CD4-positive, alpha-beta T cell treated with Interleukin-1 beta for 1 hour (primary cell): ENCODE measurements around the gene CDH4.

Experiments used
- DNase-seq, 2 donors: peaks; one replicate each; pipeline ENCODE4 v3.0.0-alpha.2; 2020 to 2022

The CDH4 gene

DNA sequence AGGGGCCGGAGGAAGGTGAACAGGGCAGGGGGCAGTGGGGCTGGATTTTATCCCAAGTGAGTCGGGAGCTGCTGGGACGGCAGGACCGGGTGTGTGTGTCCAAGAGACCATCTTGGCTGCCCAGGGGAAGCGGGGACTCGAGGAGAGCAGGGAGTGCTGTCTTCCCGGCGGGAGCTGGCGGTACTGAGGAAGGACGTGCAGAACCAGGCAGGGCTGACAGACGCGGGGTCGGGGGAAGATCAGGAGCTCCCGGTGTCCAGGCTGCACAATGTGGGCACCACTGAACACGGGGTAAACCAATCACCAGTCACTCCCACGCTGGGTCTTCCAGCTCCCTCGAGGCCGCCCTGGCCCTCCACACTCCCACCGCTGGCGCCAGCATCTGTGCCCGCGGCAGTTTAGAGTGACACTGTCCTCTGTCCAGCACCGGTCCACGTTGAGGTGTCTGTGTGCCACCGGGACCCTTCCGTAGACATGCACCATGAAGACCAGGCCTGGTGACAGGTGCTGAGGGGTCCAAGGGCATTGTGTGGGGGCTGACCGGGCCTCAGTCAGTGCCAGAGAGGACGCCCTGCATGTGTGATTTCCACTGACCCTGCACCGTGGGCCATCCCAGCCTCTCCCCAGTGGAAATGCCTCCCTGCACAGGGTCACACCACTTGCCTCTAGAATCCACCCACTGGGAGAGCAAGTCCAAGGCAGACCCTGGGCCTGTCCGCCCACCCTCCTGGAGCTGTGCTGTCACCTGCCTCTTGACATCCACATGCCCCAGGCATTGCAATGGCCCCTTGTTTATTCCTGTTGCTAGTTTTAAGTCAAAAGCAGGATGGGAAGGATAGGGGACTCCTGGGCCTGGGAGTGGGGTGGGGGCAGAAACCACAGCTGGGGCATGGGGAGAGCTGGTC is 411.7 kb downstream of the CDH4 start:
- no peak for DNase-seq

DNA sequence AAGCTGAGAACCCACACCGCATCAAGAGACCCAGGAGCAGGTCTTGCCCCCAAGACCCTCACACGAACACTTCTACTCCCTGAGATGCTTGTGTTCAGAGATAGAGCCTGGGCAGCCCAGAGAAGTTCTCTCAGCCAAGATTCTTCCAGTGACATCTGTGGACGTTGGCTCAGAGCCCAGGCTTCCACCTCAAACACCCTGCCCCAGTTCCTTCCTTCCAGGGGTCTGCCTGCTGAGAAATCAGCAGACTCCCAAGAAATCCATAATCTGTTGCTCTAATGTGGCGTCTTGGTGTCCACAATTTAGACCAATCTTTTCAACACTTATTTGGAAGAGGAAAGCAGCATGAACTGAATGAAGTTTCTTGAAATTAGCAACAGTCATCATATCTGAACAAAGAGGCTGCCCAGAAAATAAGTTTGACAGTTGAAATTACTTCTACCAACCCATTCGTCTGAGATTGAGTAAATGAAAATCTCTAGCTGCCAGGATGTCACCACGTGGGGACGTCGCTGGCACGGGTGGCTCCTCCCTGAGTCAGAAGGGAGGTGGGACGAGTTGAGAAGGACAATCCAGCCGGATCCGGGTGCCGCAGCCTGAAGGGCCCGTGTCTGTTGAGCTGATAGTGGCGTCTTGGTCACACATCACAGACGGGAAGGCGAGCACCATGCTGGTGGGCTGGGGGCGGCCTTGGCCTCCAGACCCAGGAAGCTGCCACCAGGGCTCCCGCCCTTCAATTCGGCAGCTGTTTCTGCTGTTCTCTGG is 412.7 kb downstream of the CDH4 start:
- no peak for DNase-seq

DNA sequence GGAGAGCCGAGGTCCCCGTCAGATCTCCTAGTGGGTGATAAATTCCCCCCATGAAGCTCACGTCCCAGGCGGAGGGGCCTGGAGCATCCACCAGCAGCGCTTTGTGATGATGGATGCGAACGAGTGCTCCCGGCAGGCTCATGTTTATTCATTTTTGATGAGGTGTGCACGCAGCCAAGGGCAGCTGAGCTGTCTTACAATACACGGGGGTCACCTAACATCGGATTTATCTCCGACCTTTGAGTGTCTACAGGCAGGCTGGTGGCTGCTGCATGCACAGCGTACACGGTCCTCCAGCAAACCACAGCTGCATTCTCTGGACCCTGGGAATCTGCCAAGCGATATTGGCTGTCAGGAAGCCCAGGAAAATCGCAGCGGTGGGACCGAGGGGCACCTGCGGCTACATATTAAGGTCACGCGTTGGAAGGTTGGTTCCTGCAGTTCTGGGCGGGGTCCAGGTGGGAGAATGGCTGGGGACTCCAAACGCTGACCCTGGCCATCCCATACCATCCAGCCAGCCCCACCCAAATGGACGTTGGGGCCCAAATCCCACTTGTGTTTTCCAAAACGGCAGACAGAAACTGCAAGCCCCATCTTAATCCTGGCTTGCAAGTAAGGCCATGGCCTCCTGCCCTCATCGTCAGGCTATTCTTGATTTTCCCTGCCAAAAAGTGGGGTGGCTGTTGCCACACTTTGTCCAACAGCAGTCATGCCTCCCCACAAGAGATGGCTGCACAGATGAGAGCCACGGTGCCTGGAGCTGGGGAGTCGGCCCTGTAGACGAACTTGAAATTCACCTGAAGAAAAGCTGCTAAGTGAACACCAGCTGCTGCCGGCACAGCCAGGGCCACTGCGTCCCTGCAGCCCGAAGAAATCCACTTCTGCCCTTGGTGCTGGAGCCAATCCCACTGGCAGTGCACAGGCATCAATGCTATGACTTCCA is 413.7 kb downstream of the CDH4 start:
- DNase-seq: no peak

DNA sequence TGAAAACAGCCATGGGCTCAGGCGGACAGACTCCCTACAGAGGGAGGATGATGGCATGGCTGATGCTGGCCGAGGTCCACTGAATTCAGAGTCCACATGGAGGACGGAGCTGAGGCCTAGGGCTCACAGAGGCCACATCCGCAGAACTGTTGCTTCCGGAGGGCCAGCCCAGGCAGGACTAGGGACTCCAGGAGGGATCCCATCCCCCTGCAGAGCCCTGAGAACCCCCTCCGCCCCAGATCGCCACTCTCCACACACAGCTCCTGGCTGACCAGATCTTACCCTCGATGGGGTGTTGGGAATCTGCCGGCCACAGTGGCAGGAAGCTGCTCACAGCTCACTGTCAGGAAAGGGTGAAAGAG is 414.4 kb downstream of the CDH4 start:
- no peak for DNase-seq

DNA sequence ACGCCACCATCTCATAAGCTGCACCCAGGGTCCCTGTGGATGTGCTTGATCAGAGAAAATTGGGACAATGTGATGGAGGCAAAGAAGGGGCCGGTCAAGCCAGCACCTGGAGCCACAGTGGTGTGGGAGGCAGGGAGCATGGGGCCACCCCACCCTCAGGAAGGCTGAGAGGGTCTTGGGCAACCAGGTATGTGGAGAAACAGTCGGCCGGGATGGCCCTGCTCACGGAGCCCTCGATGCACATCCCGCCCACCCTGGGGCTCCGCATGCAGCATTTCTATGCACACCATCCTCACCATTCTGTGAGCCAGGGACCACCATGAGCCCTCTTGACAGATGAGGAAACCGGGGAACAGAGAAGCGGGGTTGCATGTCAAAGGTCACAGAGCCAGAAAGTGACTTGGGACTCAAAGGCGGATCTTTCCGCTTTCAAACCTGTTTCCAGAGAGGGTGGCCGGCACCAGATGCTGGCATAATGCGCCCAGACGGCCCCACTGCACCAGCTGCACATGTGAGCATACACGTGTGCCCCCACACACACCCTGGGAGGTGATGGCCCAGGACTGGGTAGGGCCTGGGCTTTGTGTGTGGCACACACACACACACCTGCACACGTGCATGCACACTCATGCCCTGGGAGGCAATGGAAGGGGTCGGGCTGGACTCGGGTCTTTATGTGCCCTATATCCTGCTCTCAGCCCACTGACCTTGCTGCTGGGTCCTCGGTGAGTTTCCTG is 415.2 kb downstream of the CDH4 start:
- DNase-seq: no peak

DNA sequence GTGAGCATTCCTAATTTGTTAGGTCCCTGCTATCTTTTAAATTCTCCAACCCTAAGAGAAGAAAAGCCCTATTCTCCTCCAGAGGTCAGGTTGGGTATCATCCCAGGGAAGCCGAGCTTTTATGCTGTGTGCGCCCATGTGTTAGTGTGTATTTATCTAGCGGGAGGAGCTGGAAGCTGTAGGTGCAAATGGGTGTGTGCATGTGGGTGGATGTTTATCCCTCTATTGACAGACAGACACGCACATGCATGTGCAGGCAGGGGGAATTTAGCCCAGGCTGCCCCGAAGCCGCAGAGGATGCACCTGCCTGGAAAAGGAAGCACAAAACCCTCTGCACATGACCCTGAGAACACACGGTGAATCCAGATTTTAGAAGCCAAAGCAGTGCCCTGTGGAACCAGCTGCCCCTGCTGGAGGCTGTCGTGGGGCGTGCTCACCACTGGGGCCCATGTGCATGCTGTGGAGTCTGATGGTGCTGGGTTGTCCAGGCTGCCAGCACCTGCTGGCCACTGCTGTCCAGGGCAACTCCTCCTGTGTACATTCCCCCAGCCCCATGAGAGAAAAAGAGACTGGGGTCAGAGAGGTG is 416.1 kb downstream of the CDH4 start:
- no peak for DNase-seq

DNA sequence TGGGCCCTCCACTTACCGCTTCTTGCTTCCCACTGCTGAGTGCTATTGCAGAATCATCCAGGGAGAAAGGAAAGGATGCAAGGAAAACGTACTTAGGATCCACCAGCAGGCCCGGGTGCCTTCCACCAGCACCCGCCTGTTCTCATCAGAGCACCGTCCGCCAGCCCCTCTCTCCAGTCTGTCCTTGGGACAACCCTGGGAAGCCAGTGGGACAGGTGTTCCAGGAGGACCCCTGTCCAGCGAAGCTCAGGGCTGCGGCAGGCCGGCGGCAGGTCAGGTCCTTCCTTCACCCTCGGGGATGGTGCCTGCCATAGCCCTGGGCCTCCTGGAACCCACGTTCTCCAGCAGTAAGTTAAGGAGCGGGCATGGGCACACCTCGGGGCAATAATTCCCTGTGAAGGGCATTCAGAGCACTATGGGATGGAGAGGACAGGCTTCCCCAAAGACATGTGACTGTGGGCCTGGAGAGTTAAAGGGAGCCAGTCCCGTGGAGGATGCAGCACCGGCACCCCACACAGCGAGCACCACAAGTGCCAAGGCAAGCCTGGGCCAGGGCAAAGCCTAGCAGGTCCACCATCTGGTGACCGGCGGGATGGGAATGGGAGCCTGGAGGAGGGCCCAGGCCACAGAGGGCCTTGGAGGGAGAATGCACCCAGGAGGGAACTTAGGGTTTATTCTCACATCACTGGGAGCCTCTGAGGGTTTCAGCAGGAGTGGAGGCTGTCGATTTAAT is 416.9 kb downstream of the CDH4 start:
- DNase-seq: no peak

DNA sequence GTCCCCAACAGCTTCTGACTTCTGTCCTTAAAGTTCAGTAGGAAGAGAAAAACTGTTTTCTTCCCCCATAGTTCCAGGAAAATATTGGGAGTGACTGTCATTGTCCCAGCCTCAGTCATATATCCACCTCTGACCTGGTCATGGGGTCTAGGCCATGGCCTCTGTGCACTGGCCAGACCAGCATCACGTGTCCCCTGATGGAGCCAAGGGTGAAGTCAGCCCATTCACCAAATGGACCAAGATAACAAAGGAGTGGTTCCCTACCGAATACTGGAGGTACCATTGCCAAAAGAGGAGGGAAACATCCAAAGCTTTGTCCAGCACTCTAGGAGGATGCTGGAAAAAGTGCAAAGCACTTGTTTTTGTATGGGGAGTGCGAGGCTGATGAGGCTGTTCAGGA is 418.2 kb downstream of the CDH4 start:
- no peak for DNase-seq

DNA sequence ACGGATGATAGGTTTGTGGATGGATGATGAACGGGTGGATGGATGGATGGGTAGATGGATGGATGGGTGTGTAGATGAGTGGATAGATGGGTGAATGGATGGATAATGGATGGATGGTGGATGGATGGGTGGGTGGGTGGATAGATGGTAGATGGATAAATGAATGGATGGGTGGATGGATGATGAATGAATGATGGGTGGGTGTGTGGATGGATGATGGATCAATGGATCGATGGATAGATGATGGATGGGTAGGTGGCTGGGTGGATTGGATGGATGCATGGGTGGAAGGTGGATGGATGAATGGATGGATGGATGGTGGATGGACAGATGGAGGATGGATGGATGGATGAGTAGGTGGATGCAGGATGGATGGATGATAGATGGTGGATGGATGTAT is 419.5 kb downstream of the CDH4 start:
- no peak for DNase-seq

DNA sequence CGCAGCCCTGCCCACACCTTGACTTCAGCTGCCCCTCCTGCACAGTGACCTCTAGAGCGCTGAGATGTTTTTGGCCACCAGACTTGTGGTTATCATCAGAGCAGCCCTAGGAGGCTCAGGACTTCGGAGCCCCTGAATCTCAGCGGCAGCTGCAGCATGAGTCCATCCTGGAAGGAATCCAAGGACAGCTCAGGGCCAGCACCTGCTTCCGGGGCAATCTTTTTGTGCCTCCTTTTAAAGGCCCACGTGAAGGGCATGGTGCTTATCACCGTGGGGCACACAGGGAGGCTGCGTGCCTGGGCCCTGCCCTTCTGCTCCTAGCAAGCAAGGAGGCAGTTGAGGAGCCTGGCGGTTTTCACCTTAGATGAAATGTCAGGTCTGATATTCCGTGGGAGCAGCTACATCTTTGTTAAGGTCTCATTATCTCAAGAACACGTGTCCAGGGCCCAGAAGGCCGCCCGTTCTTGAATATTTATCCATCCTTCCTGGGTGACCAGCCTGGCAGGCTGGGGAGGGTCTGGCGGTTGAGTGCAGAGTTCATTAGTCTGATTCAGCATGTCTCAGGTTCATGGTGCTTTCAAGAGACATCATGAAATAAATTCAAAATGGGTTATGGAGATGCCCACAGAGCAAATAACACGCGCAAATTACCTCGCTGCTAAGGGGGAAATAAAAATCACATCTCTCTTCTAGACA is 421.2 kb downstream of the CDH4 start:
- DNase-seq: no peak

DNA sequence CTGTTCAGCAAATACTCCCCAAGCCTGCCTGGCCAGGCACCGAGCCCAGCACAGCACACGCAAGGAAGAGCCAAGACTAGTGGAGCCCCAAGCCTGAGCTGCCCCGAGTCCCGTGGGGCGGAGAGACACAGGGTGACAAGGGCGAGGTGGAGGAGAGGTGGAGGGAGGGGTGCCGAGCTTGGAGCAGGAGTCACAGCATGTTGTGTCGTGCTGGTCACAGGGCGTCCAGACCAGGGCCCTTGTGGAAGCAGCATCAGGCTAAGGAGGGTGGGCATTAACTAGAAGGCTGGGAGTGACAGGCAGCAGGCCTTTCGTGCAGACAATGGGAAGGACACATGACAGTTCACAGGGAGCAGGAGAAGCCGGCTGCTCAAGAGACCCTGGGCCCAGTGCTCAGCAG is 422.1 kb downstream of the CDH4 start:
- no peak for DNase-seq

DNA sequence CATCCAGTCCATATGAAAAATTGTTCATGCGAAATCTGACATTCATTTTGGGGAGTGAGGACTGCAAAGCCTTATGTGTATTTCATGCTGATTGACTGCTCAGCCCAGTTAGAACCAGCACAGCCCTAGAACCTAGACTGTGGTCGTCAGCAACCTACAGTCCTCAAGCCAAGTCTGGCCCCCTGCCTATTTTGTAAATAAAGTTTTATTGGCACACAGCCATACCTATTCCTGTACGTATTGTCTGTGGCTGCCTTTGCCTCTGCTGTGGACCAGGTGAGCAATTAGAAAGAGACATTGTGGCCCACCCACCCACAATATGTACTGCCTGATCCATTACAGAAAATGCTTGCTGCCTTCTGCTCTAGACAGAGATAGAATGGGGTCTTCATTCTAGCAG is 422.6 kb downstream of the CDH4 start:
- no peak for DNase-seq

DNA sequence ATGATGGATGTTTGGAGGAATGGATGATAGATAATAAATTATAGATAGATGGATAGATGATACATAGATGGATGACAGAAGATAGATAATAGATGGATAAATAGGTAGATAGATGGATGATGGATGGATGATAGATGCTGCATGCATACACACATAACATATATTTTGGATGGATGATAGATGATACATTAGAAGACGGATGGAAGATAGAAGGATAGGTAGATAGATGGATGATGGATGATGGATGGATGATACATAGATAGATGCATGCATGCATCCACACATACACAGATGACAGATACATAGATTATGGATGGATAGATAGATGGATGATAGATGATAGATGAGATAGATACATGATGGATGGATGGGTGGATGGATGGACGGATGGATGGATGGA is 425.9 kb downstream of the CDH4 start:
- DNase-seq: no peak

DNA sequence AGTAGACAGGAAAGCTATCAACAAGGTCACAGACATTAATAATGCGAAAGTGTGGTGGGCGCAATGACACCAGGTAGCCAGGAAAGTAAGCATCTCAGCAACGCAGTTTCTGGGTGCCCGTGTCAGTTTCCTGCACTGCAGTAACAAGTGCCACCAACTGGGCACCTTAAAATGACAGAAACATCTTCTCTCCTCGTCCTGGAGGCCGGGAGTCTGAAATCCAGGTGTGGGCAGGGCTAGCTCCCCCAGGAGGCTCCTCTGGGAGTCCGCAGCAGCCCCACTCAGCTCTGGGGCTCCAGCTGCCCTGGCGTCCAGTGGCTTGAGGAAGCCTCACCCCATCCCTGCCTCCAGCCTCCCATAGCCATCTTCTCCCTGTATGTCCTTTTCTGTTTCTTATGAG is 426.4 kb downstream of the CDH4 start:
- DNase-seq: no peak

DNA sequence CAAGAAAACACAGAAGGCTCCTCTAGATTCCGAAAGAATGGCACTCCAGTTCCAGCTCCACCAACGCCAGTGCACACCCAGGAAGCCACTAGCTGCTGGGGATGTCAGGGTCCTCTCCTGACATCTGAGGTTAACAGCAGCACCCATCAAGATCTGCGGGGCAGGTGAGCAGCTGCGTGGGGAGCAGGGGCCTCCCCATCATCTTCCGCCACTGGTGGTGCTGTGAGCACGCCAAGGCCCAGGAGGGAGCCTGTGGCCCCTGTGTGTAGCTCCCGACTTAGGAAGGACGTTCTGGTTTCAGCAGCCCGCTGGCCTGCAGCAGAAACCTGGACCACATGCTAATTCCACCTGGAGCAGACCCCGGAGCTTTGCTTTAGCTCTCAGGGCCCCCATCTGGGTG is 427.4 kb downstream of the CDH4 start:
- DNase-seq: no peak

DNA sequence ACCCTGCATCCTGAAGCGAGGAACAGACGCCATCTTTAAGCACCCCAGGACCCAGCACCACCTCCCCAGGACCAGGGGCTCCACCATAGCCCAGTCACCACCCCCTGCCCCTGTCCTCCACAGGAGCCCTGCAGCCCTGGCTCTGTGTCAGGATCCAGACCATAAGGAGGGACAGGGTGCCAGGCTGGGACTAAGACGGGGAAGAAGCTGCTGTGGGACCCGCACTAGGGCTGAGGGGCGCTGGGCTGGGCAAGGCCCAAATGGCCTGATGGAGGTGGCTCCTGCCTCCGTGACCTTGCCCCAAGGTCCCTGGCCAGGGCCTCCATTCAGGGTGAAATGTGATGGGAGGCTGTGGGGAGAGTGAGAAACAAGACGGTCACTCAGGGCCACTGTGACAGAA is 428.0 kb downstream of the CDH4 start:
- no peak for DNase-seq

DNA sequence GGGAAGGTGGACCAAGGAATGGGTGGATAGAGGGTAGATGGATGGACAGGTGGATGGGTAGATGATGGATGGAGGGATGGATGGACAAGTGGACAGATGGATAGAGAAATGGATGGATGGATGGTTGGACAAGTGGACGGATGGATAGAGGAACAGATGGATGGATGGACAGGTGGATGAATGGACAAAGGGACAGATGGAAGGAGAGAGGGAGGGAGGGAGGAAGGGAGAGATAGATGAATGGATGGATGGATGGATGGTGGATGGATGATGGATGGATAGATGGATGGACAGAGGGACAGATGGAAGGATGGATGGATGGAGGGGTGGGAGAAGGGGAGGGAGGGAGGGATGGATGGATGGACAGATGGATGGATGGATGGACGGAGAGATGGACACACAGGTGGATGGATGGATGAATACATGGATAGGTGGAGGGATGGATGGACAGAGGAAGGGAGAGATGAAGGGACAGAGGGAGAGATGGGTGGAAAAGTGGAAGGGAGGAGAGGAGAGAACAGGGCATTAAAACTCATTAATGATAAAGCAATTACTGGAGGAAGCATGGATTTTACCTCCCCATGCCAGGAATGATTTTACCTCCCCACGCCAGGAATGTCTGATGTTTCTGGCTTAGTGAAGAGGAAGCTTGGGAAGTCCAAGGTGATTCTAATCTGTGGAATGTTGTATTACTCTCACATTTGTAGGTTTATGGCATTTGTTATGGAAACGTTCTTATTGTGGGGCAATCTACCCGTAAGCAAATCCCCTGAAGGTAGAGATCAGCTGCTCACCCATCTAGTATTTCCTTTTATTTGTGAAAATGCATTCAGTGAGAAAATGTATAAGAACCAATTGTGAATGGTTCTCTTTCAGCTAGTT is 430.3 kb downstream of the CDH4 start:
- no peak for DNase-seq

DNA sequence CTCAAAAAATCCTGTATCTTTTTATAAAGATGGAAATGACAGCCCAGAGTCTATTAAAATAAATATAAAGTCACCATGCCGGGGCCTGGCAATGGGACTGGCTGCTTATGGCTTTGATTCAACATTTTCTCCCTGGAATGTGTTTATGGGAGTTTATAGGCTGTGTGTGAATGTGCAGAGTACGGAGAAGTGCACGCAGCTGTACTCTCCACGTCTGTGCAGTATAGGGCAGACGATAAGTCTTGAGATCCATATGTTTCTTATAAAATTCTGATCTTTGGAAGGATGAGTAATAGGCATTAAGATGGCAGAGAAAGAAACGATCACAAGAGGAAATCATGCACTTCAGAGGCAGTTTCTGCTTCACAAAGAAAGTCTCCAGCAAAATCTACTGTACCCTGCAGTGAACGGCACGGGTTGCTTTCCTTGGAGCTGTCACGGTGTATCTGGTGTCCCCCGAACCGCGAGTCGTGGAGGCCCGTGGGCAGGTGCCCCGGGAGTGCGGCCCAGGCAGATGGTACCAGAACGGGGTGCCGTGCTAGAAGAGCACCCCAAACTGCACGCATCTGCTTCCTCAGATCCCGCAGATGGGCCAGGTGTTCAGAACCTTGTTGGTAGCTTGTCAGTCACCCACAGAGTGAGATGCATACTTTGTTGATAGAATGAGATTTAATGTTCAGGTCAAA is 431.1 kb downstream of the CDH4 start:
- no peak for DNase-seq

DNA sequence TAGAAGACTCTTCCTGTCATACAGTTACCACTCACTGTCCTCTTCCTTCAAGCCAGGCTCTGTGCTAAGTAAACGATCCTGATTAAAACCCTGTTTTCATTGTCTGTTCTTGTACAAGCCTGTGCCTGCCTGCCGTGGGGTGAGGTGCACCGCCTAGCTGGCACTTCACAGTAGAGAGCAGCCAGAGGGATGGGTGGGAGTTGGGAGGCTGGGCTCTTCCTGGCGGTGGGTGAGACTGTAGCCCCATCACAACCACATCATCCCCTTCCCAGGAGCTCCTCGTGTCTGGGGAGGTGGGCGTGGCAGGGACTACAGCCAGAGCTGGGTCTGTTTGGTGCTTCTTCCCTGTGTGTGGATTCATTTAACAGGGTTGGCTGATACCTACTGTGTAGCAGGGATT is 431.7 kb downstream of the CDH4 start:
- DNase-seq: no peak
